Peyer's patch (tissue), 4 donors: ENCODE data around the gene FUT9.

Experiments
- POLR2A ChIP-seq, 2 donors: fragments of 450-650 bp; IDR thresholded peaks; one replicate each; pipeline ENCODE4 v1.5.1; 2017; ENCODE audit warnings: antibody characterized with exemption in 2 of 2, mild to moderate bottlenecking in 2 of 2, moderate library complexity in 2 of 2
- TF ChIP-seq, protein P1 (sequence below), 6 experiments: fragments of 450-650 bp in 4 of 6; fragments of 200-600 bp in 2 of 6; sonication (generic) in 1 of 6; IDR thresholded peaks; one replicate each; pipeline ENCODE4 v1.5.1; 2017 to 2019; ENCODE audit warnings: antibody characterized with exemption in 6 of 6, mild to moderate bottlenecking in 3 of 6, moderate library complexity in 1 of 6

- TF ChIP-seq, protein P1, sequence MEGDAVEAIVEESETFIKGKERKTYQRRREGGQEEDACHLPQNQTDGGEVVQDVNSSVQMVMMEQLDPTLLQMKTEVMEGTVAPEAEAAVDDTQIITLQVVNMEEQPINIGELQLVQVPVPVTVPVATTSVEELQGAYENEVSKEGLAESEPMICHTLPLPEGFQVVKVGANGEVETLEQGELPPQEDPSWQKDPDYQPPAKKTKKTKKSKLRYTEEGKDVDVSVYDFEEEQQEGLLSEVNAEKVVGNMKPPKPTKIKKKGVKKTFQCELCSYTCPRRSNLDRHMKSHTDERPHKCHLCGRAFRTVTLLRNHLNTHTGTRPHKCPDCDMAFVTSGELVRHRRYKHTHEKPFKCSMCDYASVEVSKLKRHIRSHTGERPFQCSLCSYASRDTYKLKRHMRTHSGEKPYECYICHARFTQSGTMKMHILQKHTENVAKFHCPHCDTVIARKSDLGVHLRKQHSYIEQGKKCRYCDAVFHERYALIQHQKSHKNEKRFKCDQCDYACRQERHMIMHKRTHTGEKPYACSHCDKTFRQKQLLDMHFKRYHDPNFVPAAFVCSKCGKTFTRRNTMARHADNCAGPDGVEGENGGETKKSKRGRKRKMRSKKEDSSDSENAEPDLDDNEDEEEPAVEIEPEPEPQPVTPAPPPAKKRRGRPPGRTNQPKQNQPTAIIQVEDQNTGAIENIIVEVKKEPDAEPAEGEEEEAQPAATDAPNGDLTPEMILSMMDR (IDR thresholded peaks at IDR 0.05), result no peak
- TF ChIP-seq POLR2A (IDR thresholded peaks at IDR 0.05), result no peak
Observed at GRCh38 chr6:95967594-95967993, 48.2 kb upstream of the FUT9 start.
